H9 (cell line): ENCODE measurements around the gene ZBTB20. TPM values are rescaled to one million over a fixed set of nuclear protein-coding genes. Genes with fewer than 3 reads are reported as not detected.

Experiments
- DNase-seq: peaks from one replicate; pipeline ENCODE4 v3.0.0-alpha.2; 2017
- H2AFZ ChIP-seq: one replicate; pipeline ENCODE4 v1.6.1; 2013; ENCODE audit warnings: mild to moderate bottlenecking, low read length, control low read depth, moderate library complexity
- H2AK5ac ChIP-seq: 2 replicates; pipeline ENCODE4 v1.6.1; 2013; ENCODE audit warnings: low read length, control low read depth, mixed read lengths; ENCODE audit not compliant: insufficient read length
- H2BK120ac ChIP-seq: one replicate; pipeline ENCODE4 v1.6.1; 2013; ENCODE audit warnings: low read depth, mild to moderate bottlenecking, low read length, control low read depth, inconsistent platforms; ENCODE audit not compliant: poor library complexity, severe bottlenecking
- H2BK12ac ChIP-seq: 2 replicates; pipeline ENCODE4 v1.6.1; 2013; ENCODE audit warnings: low read length, control low read depth, mixed read lengths, low read depth; ENCODE audit not compliant: insufficient read length
- H2BK15ac ChIP-seq: 2 replicates; pipeline ENCODE4 v1.6.1; 2013; ENCODE audit warnings: low read depth, low read length, control low read depth
- H2BK20ac ChIP-seq: one replicate; pipeline ENCODE4 v1.6.1; 2013; ENCODE audit warnings: low read depth, mild to moderate bottlenecking, low read length, control low read depth, inconsistent platforms; ENCODE audit not compliant: poor library complexity, severe bottlenecking
- H2BK5ac ChIP-seq: 2 replicates; pipeline ENCODE4 v1.6.1; 2013; ENCODE audit warnings: low read length, control low read depth, mixed read lengths; ENCODE audit not compliant: insufficient read length
- H3K14ac ChIP-seq: 2 replicates; pipeline ENCODE4 v1.6.1; 2013; ENCODE audit warnings: low read length, control low read depth; ENCODE audit not compliant: insufficient read depth
- H3K18ac ChIP-seq: 2 replicates; pipeline ENCODE4 v1.6.1; 2013; ENCODE audit warnings: low read depth, mild to moderate bottlenecking, mixed read lengths, low read length, control low read depth; ENCODE audit not compliant: insufficient read length
- H3K23ac ChIP-seq: 2 replicates; pipeline ENCODE4 v1.6.1; 2013; ENCODE audit warnings: low read length, control low read depth, mixed read lengths, low read depth; ENCODE audit not compliant: insufficient read length
- H3K23me2 ChIP-seq: 2 replicates; pipeline ENCODE4 v1.6.1; 2013; ENCODE audit warnings: low read depth, mild to moderate bottlenecking, mixed read lengths, low read length, control low read depth; ENCODE audit not compliant: insufficient read length, poor library complexity, severe bottlenecking
- H3K27ac ChIP-seq: 2 replicates; pipeline ENCODE4 v1.5.1; 2013; ENCODE audit warnings: low read length, control low read depth, mixed read lengths, low read depth; ENCODE audit not compliant: insufficient read length
- H3K27me3 ChIP-seq: 2 replicates; pipeline ENCODE4 v1.6.1; 2013; ENCODE audit warnings: low read length, control low read depth, inconsistent platforms; ENCODE audit not compliant: insufficient read depth
- H3K4ac ChIP-seq: 2 replicates; pipeline ENCODE4 v1.6.1; 2013; ENCODE audit warnings: low read depth, mild to moderate bottlenecking, control low read depth, inconsistent platforms, low read length, moderate library complexity
- H3K4me1 ChIP-seq: 2 replicates; pipeline ENCODE4 v1.6.1; 2013; ENCODE audit warnings: low read length, control low read depth, inconsistent platforms; ENCODE audit not compliant: insufficient read depth
- H3K4me2 ChIP-seq: 2 replicates; pipeline ENCODE4 v1.6.1; 2013; ENCODE audit warnings: low read length, control low read depth, mixed read lengths; ENCODE audit not compliant: insufficient read length, insufficient read depth
- H3K56ac ChIP-seq: 2 replicates; pipeline ENCODE4 v1.6.1; 2013; ENCODE audit warnings: low read depth, mild to moderate bottlenecking, mixed read lengths, low read length, control low read depth; ENCODE audit not compliant: insufficient read length
- H3K79me1 ChIP-seq: 2 replicates; pipeline ENCODE4 v1.6.1; 2013; ENCODE audit warnings: low read depth, mild to moderate bottlenecking, moderate library complexity, low read length, control low read depth, inconsistent platforms; ENCODE audit not compliant: insufficient read depth, poor library complexity, severe bottlenecking
- H3K79me2 ChIP-seq: 2 replicates; pipeline ENCODE4 v1.6.1; 2013; ENCODE audit warnings: low read length, control low read depth, inconsistent platforms; ENCODE audit not compliant: insufficient read depth
- H3K9ac ChIP-seq: 2 replicates; pipeline ENCODE4 v1.6.1; 2013; ENCODE audit warnings: low read length, control low read depth, mixed read lengths; ENCODE audit not compliant: insufficient read length; ENCODE audit errors: extremely low read depth
- H3K9me3 ChIP-seq: one replicate; pipeline ENCODE4 v1.6.1; 2013; ENCODE audit warnings: low read depth, low read length, inconsistent platforms; ENCODE audit not compliant: control insufficient read depth
- H3T11ph ChIP-seq: one replicate; pipeline ENCODE4 v1.6.1; 2013; ENCODE audit warnings: mild to moderate bottlenecking, low read length, control low read depth, inconsistent platforms
- H4K20me1 ChIP-seq: one replicate; pipeline ENCODE4 v1.6.1; 2013; ENCODE audit not compliant: control insufficient read depth, insufficient read length, insufficient read depth
- H4K5ac ChIP-seq: 2 replicates; pipeline ENCODE4 v1.6.1; 2013; ENCODE audit warnings: low read depth, mild to moderate bottlenecking, mixed read lengths, low read length, control low read depth; ENCODE audit not compliant: insufficient read length
- H4K8ac ChIP-seq: replicated peaks from 2 replicates; pipeline ENCODE4 v1.6.1; 2013; ENCODE audit warnings: low read length, control low read depth, mixed read lengths, low read depth; ENCODE audit not compliant: insufficient read length
- H4K91ac ChIP-seq: 2 replicates; pipeline ENCODE4 v1.6.1; 2013; ENCODE audit warnings: low read depth, mild to moderate bottlenecking, moderate library complexity, mixed read lengths, low read length, control low read depth; ENCODE audit not compliant: insufficient read length
- H3K27ac Mint-ChIP-seq, 3 experiments: 2 replicates in 2 of 3; 3 replicates in 1 of 3; pipeline ENCODE4 v1.8.0; 2020 to 2021; ENCODE audit warnings: mixed read lengths in 3 of 3, mild to moderate bottlenecking in 1 of 3, moderate library complexity in 1 of 3
- H3K27me3 Mint-ChIP-seq: 2 replicates; pipeline ENCODE4 v1.8.0; 2021; ENCODE audit warnings: low read depth, mild to moderate bottlenecking, moderate library complexity, mixed read lengths
- H3K36me3 Mint-ChIP-seq, 3 experiments: 2 replicates in 2 of 3; 3 replicates in 1 of 3; pipeline ENCODE4 v1.8.0; 2020 to 2021; ENCODE audit warnings: low read depth in 3 of 3, mixed read lengths in 3 of 3; ENCODE audit not compliant: insufficient read depth in 1 of 3
- H3K4me1 Mint-ChIP-seq, 2 experiments: 2 replicates each; pipeline ENCODE4 v1.8.0; 2020; ENCODE audit warnings: mixed read lengths in 2 of 2
- H3K4me3 Mint-ChIP-seq, 2 experiments: 2 replicates in 1 of 2; 3 replicates in 1 of 2; pipeline ENCODE4 v1.8.0; 2020 to 2021; ENCODE audit warnings: mild to moderate bottlenecking in 2 of 2, mixed read lengths in 2 of 2, moderate library complexity in 1 of 2
- H3K9me3 Mint-ChIP-seq, 2 experiments: 2 replicates in 1 of 2; 3 replicates in 1 of 2; pipeline ENCODE4 v1.8.0; 2020; ENCODE audit warnings: mild to moderate bottlenecking in 2 of 2, mixed read lengths in 2 of 2, moderate library complexity in 1 of 2
- CTCF ChIP-seq: fragments of 200-600 bp; sonication (generic); conservative IDR thresholded peaks from 3 replicates; pipeline ENCODE4 v1.8.0; 2021; ENCODE audit warnings: antibody characterized with exemption, mild to moderate bottlenecking
- WGBS: extraction: QIAGEN DNeasy Blood & Tissue Kit; methylation state at CpG from one replicate; pipeline ENCODE4 v1.1.7; 2013; ENCODE audit warnings: missing lambda C conversion rate, low lambda C conversion rate, mixed read lengths; ENCODE audit not compliant: insufficient read length; ENCODE audit errors: extremely low coverage; 5-methylcytosine and 5-hydroxymethylcytosine counted together
- total RNA-seq: library from RNA; stranded (reverse); gene quantifications from 2 replicates; pipeline ENCODE4 v1.2.1, GENCODE V29; 2021

ZBTB20 gene
- total RNA-seq, 1 experiment from 2014 or later = 0.70 TPM

DNA sequence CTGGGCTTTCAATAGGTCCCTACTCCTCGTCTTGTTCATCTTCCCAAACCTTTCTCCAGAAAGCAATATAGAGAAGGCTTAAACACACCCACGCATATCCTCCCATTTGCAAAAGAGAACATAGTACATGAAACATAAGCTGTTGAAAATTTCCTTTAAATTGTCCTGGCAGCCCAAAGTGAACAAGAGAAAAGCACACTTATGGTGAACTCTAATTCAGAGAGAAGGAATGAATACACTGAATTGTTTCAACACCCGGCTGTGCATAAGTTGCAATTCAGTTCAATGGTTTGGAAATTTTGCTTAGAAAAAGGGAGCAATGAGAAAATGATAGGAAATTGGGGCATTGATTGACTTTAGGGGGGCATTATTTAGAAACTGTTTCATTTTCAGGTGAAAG is 650.6 kb downstream of the ZBTB20 start:
- Histone ChIP-seq H3K4me1 (no peaks in the 10 kb centered on the region), H3K27ac (no peak overlapping the region), H3K14ac (no peak overlapping the region), H3K23me2 (no peaks in the 10 kb centered on the region), H3K79me2 (no peaks in the 10 kb centered on the region), H3K56ac (no peak overlapping the region), H2BK5ac (no peak overlapping the region), H4K8ac (no peak overlapping the region), H3K4ac (no peak overlapping the region), H2AK5ac (no peak overlapping the region), H3K27me3 (no peaks in the 10 kb centered on the region), H3K9ac (no peak overlapping the region), H2AFZ (no peak overlapping the region), H2BK120ac (no peak overlapping the region), H3K23ac (no peak overlapping the region), H3K79me1 (no peaks in the 10 kb centered on the region), H3K4me2 (no peak overlapping the region), H4K20me1 (no peaks in the 10 kb centered on the region), H2BK15ac (no peak overlapping the region), H2BK20ac (no peak overlapping the region), H3T11ph (no peak overlapping the region), H4K91ac (no peak overlapping the region), H3K9me3 (no peaks in the 10 kb centered on the region), H4K5ac (no peak overlapping the region), H3K18ac (no peak overlapping the region), H2BK12ac (no peak overlapping the region)
- TF ChIP-seq CTCF = no peak
- H3K27ac Mint-ChIP-seq = no peak overlapping the region; a peak in 1 of 7 replicates
- no CpG with 5 or more reads among the region's 3 CpGs for WGBS
- H3K27me3 Mint-ChIP-seq = no peaks in the 10 kb centered on the region
- no peak for DNase-seq
- H3K4me1 Mint-ChIP-seq = peaks cover 0 to 6% of the 10 kb centered on the region in 2 experiments; a peak in 3 of 4 replicates
- no peak overlapping the region for H3K4me3 Mint-ChIP-seq
- H3K36me3 Mint-ChIP-seq = no peaks in the 10 kb centered on the region
- H3K9me3 Mint-ChIP-seq = no peaks in the 10 kb centered on the region
